NB4 (cell line): ENCODE measurements around the gene TTPAL.

Experiments used
- CTCF ChIP-seq: IDR thresholded peaks from one replicate; pipeline ENCODE4 v1.5.1; 2012; ENCODE audit warnings: low read depth, low read length
- MAX ChIP-seq: IDR thresholded peaks from 2 replicates; pipeline ENCODE4 v1.6.1; 2011; ENCODE audit warnings: low read depth, low read length
- MYC ChIP-seq: IDR thresholded peaks from 2 replicates; pipeline ENCODE4 v1.6.1; 2011; ENCODE audit warnings: low read depth, low read length
- POLR2A ChIP-seq: IDR thresholded peaks from 2 replicates; pipeline ENCODE4 v1.6.1; 2011; ENCODE audit warnings: mild to moderate bottlenecking; ENCODE audit not compliant: insufficient read length; ENCODE audit errors: extremely low read depth

GRCh38 chr20:44438782-44439181, 36.9 kb upstream of the TTPAL start:
- no peak for TF ChIP-seq CTCF
- TF ChIP-seq MYC, result no peak
- TF ChIP-seq POLR2A, result no peak
- no peak for TF ChIP-seq MAX
